OCI-M2 (cell line): ENCODE measurements around the gene CSMD2.
"Not testable (repeated sequence)": the region's sequence is repeated elsewhere in the genome, so short reads cannot be mapped to it uniquely, and the experiment has no call there.

Experiments
- DNase-seq: peaks from one replicate; lab custom pipeline; 2025; ENCODE audit not compliant: unreplicated experiment; lab: John Stamatoyannopoulos, UW

CSMD2 gene

GRCh38 chr1:34113362-34113761 is 51.7 kb downstream of the CSMD2 start:
- DNase-seq, result no peak

- no peak for DNase-seq
Observed at GRCh38 chr1:34108711-34109110, 56.3 kb downstream of the CSMD2 start.

GRCh38 chr1:34108269-34108668 is 56.8 kb downstream of the CSMD2 start:
- no peak for DNase-seq

- DNase-seq, result no peak
Observed at GRCh38 chr1:34101151-34101550, 63.9 kb downstream of the CSMD2 start.

- DNase-seq, result no peak
Observed at GRCh38 chr1:34100332-34100731, 64.7 kb downstream of the CSMD2 start.

- not testable (repeated sequence) for DNase-seq
Observed at GRCh38 chr1:34092399-34092798, 72.6 kb downstream of the CSMD2 start.

GRCh38 chr1:34089731-34090130 is 75.3 kb downstream of the CSMD2 start:
- DNase-seq, result no peak

GRCh38 chr1:34087986-34088385 is 77.0 kb downstream of the CSMD2 start:
- no peak for DNase-seq

- no peak for DNase-seq
Observed at GRCh38 chr1:34086561-34086960, 78.5 kb downstream of the CSMD2 start.

GRCh38 chr1:34083974-34084373 is 81.1 kb downstream of the CSMD2 start:
- DNase-seq, result no peak

- DNase-seq, result not testable (repeated sequence)
Observed at GRCh38 chr1:34082085-34082670, 82.9 kb downstream of the CSMD2 start.

GRCh38 chr1:34078383-34078782 is 86.6 kb downstream of the CSMD2 start:
- no peak for DNase-seq

GRCh38 chr1:34075576-34075975 is 89.5 kb downstream of the CSMD2 start:
- DNase-seq, result no peak

GRCh38 chr1:34073028-34073695 is 91.9 kb downstream of the CSMD2 start:
- no peak for DNase-seq

- DNase-seq, result no peak
Observed at GRCh38 chr1:34070201-34070836, 94.7 kb downstream of the CSMD2 start.

GRCh38 chr1:34066981-34067603 is 97.9 kb downstream of the CSMD2 start:
- no peak for DNase-seq

GRCh38 chr1:34066166-34066565 is 98.9 kb downstream of the CSMD2 start:
- no peak for DNase-seq

GRCh38 chr1:34065498-34065897 is 99.5 kb downstream of the CSMD2 start:
- DNase-seq, result no peak

- DNase-seq, result no peak
Observed at GRCh38 chr1:34060901-34061415, 104.1 kb downstream of the CSMD2 start.

- DNase-seq, result no peak
Observed at GRCh38 chr1:34060187-34060730, 104.8 kb downstream of the CSMD2 start.

- DNase-seq, result no peak
Observed at GRCh38 chr1:34057347-34058130, 107.5 kb downstream of the CSMD2 start.
